Fibroblast of the aortic adventitia (primary cell): Measurements from ENCODE around the gene MPHOSPH10. TPM values are rescaled to one million over a fixed set of nuclear protein-coding genes. Genes with fewer than 3 reads are reported as not detected.
A peak's percentile ranks its signal among the peaks of the same experiment; 100 is the strongest.

Source experiments
- DNase-seq: peaks from one replicate; pipeline ENCODE4 v3.0.0-alpha.2; 2010; ENCODE audit warnings: low read depth
- H3K4me3 ChIP-seq: 2 replicates; pipeline ENCODE4 v1.5.1; 2011; ENCODE audit warnings: low read depth, mild to moderate bottlenecking, control low read depth, low read length, moderate library complexity
- total RNA-seq: library from RNA; depleted of rRNA; stranded (reverse); fragments of >200 nt; gene quantifications from 2 replicates; pipeline ENCODE4 v1.2.3, GENCODE V29; 2012; ENCODE audit warnings: low replicate concordance
- TF ChIP-seq, protein P1 (sequence below): IDR thresholded peaks from 2 replicates; pipeline ENCODE4 v1.5.1; 2011; ENCODE audit warnings: mild to moderate bottlenecking, low read length, control low read depth, inconsistent platforms; ENCODE audit not compliant: insufficient read depth

MPHOSPH10 gene
- total RNA-seq, 1 donor, result 23.4 TPM

DNA sequence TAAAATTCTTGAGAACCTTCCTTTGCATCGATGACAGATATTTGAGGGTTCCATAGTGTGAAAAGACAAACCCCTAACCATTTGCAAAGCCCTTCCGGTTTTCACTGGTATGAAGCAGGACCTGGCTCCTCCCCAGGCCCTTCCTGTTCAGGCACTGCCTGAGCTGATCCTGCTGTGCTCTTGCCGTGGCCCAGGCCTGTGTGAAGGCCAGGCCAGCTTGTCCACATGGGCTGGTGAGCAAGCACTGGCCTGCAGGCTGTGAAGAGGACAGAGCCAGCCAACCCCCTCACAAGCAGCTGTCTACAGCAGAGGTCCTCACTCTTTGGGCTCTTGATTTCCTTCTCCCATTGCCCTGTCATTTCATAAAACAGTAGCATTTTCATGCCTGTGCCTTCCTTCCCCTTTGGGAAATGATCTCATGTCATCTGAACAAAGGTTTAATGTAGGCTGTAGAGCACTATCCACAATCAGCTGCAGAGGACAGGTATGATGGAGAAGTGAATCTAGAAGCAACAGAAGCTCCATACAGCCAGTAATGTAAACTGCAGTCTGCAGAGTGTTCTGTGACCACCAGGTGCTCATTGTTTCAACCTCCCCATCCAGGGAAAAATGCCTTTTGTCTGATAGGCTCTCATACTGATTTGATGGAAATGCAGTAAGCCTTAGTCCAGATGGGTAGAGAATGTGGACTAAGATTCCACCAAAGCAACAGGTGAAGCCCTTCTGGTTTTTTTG lies 19.8 kb downstream of the MPHOSPH10 start:
- TF ChIP-seq, protein P1, sequence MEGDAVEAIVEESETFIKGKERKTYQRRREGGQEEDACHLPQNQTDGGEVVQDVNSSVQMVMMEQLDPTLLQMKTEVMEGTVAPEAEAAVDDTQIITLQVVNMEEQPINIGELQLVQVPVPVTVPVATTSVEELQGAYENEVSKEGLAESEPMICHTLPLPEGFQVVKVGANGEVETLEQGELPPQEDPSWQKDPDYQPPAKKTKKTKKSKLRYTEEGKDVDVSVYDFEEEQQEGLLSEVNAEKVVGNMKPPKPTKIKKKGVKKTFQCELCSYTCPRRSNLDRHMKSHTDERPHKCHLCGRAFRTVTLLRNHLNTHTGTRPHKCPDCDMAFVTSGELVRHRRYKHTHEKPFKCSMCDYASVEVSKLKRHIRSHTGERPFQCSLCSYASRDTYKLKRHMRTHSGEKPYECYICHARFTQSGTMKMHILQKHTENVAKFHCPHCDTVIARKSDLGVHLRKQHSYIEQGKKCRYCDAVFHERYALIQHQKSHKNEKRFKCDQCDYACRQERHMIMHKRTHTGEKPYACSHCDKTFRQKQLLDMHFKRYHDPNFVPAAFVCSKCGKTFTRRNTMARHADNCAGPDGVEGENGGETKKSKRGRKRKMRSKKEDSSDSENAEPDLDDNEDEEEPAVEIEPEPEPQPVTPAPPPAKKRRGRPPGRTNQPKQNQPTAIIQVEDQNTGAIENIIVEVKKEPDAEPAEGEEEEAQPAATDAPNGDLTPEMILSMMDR, result no peak
- no peak for DNase-seq
- no peak overlapping the region for H3K4me3 ChIP-seq

DNA sequence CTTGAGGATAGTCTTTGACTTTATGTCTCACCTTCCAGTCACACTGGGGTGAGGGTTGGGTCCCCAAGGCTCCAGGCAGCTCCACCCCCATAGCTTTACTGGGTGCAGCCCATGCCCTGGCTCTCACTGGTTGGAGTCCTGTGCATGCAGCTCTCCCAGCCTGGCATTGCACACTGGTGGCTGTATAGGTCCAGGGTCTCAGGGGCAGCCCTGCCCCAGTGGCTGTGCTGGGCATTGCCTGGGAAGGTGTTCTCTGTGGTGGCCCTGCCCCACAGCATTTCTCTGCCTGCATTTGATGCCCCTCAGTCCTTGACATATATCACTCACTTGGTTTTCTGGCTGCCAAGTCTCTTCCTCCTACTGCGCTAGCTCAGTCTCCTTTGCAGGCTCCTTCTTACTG lies 21.2 kb downstream of the MPHOSPH10 start:
- TF ChIP-seq, protein P1, result peak; percentile 3
- H3K4me3 ChIP-seq, result no peak overlapping the region
- no peak for DNase-seq

DNA sequence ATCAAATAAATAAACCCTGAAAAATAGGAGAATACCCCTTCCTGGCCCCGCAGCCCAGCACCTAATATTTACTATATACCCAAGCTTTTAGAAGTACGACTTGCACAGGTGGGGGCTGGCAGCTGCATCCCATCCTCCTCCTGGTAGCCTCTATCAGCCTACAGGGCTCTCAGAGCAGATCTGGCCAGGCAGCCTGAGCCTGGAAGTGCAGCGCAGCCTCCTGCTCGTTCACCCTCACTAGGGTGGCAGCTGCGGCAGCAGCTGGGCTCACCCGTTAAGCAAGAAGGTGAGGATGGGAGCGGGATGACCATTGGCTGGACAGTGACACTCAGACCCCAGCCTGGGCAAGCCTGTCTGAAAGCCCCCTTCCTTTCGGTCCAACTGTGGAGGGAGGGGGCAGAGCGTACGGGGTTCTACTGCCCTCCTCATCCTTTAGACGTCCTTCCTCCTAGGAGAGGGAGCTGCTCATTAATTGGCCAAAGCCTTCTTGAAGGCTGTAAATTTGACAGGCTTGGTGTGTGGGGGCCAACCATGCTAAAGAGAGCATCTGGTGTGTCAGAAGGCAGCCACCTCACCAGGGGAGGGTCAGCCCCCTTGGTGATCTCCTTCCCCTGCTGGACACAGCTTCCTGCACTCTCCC lies 23.3 kb downstream of the MPHOSPH10 start:
- TF ChIP-seq, protein P1, result no peak
- DNase-seq, result no peak
- H3K4me3 ChIP-seq, result no peak overlapping the region

DNA sequence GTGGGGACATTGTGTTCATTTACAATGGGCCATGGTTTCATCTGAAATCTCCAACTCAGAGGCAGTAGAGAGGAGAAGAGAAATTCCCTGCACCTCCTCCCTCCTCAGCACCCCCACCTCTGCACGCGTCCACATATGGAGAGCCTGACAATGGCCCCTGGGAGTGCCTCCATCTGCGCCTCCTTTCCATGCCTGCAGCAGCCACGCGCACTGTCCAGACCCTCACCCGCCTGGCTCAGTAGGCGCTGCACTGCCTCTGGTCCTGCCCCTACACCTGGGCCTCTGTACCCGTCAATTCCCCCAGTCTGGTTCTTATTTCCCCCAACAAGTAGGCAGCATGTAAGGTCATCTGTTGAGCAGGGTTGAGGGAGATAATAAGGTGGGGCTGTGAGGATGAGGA lies 23.8 kb downstream of the MPHOSPH10 start:
- no peak for DNase-seq
- TF ChIP-seq, protein P1, result no peak
- H3K4me3 ChIP-seq, result no peak overlapping the region

DNA sequence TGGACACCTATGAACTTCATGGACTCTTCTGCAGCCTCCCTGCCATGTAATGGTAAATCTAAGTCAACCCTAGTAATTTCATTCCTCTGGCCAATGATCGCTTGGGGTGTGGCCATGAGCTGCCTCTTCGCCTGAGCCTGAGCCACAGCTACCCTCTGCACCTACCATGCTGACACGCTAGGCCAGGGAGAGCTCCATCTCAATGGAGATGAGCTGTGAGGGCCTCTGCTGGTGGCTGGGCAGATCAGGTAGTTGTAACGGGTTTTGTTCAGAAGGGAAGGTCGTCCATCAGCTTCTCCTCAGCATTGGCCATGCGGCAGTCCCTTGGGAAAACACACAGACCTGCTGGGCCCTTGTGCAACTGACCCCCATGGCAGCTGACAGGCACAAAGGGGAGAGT lies 24.4 kb downstream of the MPHOSPH10 start:
- TF ChIP-seq, protein P1, result no peak
- DNase-seq, result no peak
- no peak overlapping the region for H3K4me3 ChIP-seq

DNA sequence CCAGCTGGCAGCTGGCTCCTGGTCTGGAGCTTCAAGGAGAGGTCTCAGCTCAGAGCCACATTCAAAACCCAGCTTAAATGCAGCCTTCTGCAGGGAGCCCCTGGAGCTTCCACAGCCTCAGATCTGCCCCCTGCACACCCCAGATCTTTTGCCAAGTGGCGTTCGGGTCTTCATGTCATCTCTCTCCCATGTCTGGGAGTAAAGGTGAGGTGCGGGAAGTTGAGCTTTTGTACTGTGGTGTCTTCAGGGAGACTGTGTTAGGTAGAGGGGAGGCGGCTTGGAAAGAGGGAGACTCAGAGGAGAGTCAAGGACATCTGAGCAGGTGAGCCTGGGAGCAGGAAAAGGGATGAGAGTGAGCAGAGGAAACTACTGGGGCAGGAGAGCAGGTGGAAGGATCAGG lies 25.4 kb downstream of the MPHOSPH10 start:
- H3K4me3 ChIP-seq, result no peak overlapping the region
- TF ChIP-seq, protein P1, result no peak
- DNase-seq, result no peak
